DND-41 (cell line): ENCODE data around the gene MRPL11.

Source experiments
- EZH2 ChIP-seq: IDR thresholded peaks from 3 replicates; pipeline ENCODE4 v1.6.1; 2012; ENCODE audit warnings: borderline replicate concordance, low read depth, mild to moderate bottlenecking, moderate library complexity, low read length, inconsistent platforms; ENCODE audit not compliant: severe bottlenecking
- TF ChIP-seq, protein P1 (sequence below): IDR thresholded peaks from 2 replicates; pipeline ENCODE4 v1.5.1; 2012; ENCODE audit warnings: borderline replicate concordance, low read length, moderate library complexity, mild to moderate bottlenecking; ENCODE audit not compliant: poor library complexity, severe bottlenecking; ENCODE audit errors: extremely low read depth

DNA sequence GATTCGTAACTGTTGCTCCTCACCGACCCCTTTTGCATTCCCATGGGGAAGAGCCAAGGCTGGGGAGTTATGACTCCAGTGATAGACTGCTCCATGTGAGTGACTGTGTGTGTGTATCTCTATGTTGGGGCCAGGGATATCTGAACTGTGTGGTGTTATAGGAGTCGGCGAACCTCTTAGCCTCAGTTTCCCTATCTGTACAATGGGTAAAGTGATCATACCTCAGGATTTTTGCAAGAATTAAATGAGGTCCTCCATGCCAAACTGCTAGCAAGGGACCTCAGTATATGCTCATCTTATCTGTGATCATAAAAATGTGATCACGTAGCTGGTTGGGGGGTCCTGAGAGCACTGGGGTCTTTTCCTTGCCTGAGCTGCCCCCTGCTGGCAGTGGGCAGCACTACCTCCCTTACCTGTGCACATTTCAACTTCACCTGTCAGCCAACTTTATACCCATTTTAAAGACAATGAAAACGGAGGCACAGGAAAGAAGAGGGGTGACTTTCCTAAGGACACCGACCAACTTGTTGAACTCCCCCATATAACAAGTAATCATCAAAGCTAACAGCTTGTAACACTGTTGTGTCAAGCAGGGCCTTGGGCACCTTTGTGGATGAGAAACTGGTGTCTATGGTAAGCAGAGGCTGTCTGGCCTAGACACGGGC lies 40.2 kb upstream of the MRPL11 start:
- TF ChIP-seq, protein P1, sequence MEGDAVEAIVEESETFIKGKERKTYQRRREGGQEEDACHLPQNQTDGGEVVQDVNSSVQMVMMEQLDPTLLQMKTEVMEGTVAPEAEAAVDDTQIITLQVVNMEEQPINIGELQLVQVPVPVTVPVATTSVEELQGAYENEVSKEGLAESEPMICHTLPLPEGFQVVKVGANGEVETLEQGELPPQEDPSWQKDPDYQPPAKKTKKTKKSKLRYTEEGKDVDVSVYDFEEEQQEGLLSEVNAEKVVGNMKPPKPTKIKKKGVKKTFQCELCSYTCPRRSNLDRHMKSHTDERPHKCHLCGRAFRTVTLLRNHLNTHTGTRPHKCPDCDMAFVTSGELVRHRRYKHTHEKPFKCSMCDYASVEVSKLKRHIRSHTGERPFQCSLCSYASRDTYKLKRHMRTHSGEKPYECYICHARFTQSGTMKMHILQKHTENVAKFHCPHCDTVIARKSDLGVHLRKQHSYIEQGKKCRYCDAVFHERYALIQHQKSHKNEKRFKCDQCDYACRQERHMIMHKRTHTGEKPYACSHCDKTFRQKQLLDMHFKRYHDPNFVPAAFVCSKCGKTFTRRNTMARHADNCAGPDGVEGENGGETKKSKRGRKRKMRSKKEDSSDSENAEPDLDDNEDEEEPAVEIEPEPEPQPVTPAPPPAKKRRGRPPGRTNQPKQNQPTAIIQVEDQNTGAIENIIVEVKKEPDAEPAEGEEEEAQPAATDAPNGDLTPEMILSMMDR = peak; percentile 86
- no peak for TF ChIP-seq EZH2
